Sigmoid colon (tissue), 4 donors: ENCODE measurements around the gene IPO8.

Experiments used
- CTCF ChIP-seq, 4 experiments: fragments of 450-650 bp in 3 of 4; fragments of 200-600 bp in 1 of 4; IDR thresholded peaks; one replicate each; pipeline ENCODE4 v1.5.1; 2016 to 2019; ENCODE audit warnings: antibody characterized with exemption in 4 of 4, mild to moderate bottlenecking in 3 of 4, moderate library complexity in 2 of 4
- POLR2A ChIP-seq, 2 donors: fragments of 450-650 bp; IDR thresholded peaks; one replicate each; pipeline ENCODE4 v1.6.1; 2016; ENCODE audit warnings: antibody characterized with exemption in 2 of 2, mild to moderate bottlenecking in 2 of 2, moderate library complexity in 2 of 2
- POLR2AphosphoS5 ChIP-seq, 4 donors: sonication (generic); formaldehyde crosslinking; IDR thresholded peaks; one replicate each; pipeline ENCODE4 v1.6.1; 2017; ENCODE audit warnings: antibody characterized with exemption in 4 of 4

DNA sequence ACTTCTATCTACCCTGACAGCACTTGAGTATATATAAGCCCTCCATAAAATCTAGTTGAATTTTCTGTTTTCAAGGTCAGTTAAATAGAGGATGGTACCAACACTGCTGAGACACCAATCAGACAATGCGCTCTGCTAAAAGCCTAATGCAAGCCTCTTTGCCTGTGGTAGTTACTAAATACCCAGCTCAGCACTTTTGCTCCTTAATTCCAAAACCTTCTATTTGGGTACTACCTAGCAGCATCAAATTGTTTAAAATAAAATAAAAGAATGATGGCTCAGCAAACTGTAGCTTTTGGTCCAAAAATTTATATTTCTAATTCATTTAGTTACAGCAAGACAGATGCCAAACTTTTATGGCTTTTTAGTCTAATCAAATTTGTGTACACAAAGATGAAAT is 107.9 kb downstream of the IPO8 start:
- TF ChIP-seq POLR2AphosphoS5 (IDR thresholded peaks at IDR 0.05), result no peak
- TF ChIP-seq CTCF (IDR thresholded peaks at IDR 0.05), result no peak
- no peak for TF ChIP-seq POLR2A (IDR thresholded peaks at IDR 0.05)
